HepG2 (cell line): ENCODE measurements around the gene UBR7. TPM values are rescaled to one million over a fixed set of nuclear protein-coding genes. Genes with fewer than 3 reads are reported as not detected.
A peak's percentile ranks its signal among the peaks of the same experiment; 100 is the strongest.

Experiments used
- AFF4 ChIP-seq: sonication (generic); formaldehyde crosslinking; IDR thresholded peaks from 2 replicates; pipeline ENCODE4 v1.4.0; 2020; ENCODE audit warnings: missing genetic modification reagents
- ATRX ChIP-seq: sonication (generic); formaldehyde crosslinking; IDR thresholded peaks from 2 replicates; pipeline ENCODE4 v1.4.0; 2020; ENCODE audit warnings: missing genetic modification reagents, borderline replicate concordance
- CCDC6 ChIP-seq: sonication (generic); formaldehyde crosslinking; IDR thresholded peaks from 2 replicates; pipeline ENCODE4 v1.8.1; 2022; ENCODE audit warnings: mild to moderate bottlenecking, missing genetic modification reagents, moderate library complexity
- FOXC1 ChIP-seq: sonication (generic); formaldehyde crosslinking; IDR thresholded peaks from 2 replicates; pipeline ENCODE4 v1.8.0; 2022; ENCODE audit warnings: mild to moderate bottlenecking, missing genetic modification reagents, borderline replicate concordance
- MXD1 ChIP-seq: sonication (generic); formaldehyde crosslinking; IDR thresholded peaks from 2 replicates; pipeline ENCODE4 v1.4.0; 2020; ENCODE audit warnings: mild to moderate bottlenecking, missing genetic modification reagents
- PHB2 ChIP-seq: fragments of 450-650 bp; IDR thresholded peaks from 2 replicates; pipeline ENCODE4 v1.6.1; 2018; ENCODE audit not compliant: partially characterized antibody
- SP140L ChIP-seq: sonication (generic); formaldehyde crosslinking; IDR thresholded peaks from 2 replicates; pipeline ENCODE4 v1.4.0; 2020; ENCODE audit warnings: missing genetic modification reagents, borderline replicate concordance
- XBP1 ChIP-seq: sonication (generic); formaldehyde crosslinking; IDR thresholded peaks from 2 replicates; pipeline ENCODE4 v1.5.0; 2020; ENCODE audit warnings: missing genetic modification reagents
- ZNF674 ChIP-seq: sonication (generic); formaldehyde crosslinking; IDR thresholded peaks from 2 replicates; pipeline ENCODE4 v1.5.0; 2020; ENCODE audit warnings: low read depth, mild to moderate bottlenecking, missing genetic modification reagents
- ZNF720 ChIP-seq: sonication (generic); formaldehyde crosslinking; IDR thresholded peaks from 2 replicates; pipeline ENCODE4 v1.4.0; 2020; ENCODE audit warnings: missing genetic modification reagents
- polyA plus RNA-seq, 8 experiments: library from polyadenylated mRNA; depleted of rRNA in 3 of 8; stranded (reverse) in 7 of 8; unstranded in 1 of 8; fragments of >200 nt; fragmentation: Illumina TruSeq in 4 of 8; extraction: Trizol in 4 of 8; gene quantifications; 2 replicates each; pipeline versions ENCODE4 v1.2.1 to v1.2.3, GENCODE V29; 2011 to 2016; ENCODE audit warnings: low read depth in 4 of 8, missing spikeins in 1 of 8, mixed read lengths in 1 of 8; ENCODE audit not compliant: insufficient read depth in 1 of 8
- total RNA-seq, 5 experiments: library from RNA; depleted of rRNA; stranded (reverse); fragments of >200 nt; fragmentation: Illumina TruSeq; extraction: Trizol; gene quantifications; 2 replicates each; pipeline ENCODE4 v1.2.3, GENCODE V29; 2016; ENCODE audit warnings: low read depth in 1 of 5
- TF ChIP-seq, protein P1 (sequence below): sonication (generic); formaldehyde crosslinking; IDR thresholded peaks from 2 replicates; pipeline ENCODE4 v1.4.0; 2020; ENCODE audit warnings: missing genetic modification reagents, borderline replicate concordance
- TF ChIP-seq, protein P2 (sequence below): IDR thresholded peaks from 2 replicates; pipeline ENCODE4 v1.6.1; 2016; ENCODE audit warnings: low read depth, missing genetic modification reagents, missing compliant biosample characterization

UBR7 gene
- total and polyA plus RNA-seq, 2 of the 13 experiments (the other 11 are each of a cell fraction or from before 2014, with no cell fraction given) = 11.0 to 19.7 TPM

DNA sequence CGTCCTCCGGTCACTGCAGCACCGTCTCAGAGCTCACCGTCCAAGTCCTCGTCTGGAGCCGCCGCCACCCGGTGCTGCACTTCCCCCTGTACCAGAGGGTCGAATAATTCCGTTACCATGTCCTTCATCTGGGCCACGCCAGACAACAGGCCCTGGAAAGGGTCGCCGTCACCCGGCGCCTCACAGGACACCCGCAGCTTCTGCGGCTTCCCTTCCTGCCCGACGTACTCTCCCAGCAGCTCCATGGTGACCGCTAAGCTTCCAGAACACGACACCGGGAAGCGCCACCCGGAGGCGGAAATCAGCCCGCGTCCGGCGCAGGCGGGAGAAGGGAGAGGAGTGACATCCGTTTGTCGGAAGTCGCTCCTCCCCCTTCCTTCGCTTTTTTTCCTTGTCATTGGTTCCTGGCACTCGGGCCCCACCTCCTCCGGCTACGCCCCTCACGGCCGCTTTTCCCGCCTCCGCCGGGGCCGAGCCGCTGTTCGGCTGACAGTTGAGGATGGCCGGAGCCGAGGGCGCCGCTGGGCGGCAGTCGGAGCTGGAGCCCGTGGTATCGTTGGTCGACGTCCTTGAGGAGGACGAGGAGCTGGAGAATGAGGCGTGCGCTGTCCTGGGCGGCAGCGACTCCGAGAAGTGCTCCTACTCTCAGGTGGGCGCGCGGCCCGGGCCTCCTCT is at the start of gene UBR7, which contains the start of gene GON7 (continued):
- TF ChIP-seq AFF4 (no peak), XBP1 (CRISPR knock-in tag) (no peak), PHB2 (no peak), CCDC6 (peak; percentile 26; the same call in 1 of the 2 replicates), ZNF720 (CRISPR knock-in tag) (no peak), MXD1 (peak; percentile 50; the same call in 1 of the 2 replicates), ZNF674 (0 out of 2 replicates have a peak, but pooled peaks have one; percentile 62), FOXC1 (CRISPR knock-in tag) (peak; percentile 68), ATRX (CRISPR knock-in tag) (no peak), SP140L (peak; percentile 44; the same call in 1 of the 2 replicates)
- TF ChIP-seq, protein P1, sequence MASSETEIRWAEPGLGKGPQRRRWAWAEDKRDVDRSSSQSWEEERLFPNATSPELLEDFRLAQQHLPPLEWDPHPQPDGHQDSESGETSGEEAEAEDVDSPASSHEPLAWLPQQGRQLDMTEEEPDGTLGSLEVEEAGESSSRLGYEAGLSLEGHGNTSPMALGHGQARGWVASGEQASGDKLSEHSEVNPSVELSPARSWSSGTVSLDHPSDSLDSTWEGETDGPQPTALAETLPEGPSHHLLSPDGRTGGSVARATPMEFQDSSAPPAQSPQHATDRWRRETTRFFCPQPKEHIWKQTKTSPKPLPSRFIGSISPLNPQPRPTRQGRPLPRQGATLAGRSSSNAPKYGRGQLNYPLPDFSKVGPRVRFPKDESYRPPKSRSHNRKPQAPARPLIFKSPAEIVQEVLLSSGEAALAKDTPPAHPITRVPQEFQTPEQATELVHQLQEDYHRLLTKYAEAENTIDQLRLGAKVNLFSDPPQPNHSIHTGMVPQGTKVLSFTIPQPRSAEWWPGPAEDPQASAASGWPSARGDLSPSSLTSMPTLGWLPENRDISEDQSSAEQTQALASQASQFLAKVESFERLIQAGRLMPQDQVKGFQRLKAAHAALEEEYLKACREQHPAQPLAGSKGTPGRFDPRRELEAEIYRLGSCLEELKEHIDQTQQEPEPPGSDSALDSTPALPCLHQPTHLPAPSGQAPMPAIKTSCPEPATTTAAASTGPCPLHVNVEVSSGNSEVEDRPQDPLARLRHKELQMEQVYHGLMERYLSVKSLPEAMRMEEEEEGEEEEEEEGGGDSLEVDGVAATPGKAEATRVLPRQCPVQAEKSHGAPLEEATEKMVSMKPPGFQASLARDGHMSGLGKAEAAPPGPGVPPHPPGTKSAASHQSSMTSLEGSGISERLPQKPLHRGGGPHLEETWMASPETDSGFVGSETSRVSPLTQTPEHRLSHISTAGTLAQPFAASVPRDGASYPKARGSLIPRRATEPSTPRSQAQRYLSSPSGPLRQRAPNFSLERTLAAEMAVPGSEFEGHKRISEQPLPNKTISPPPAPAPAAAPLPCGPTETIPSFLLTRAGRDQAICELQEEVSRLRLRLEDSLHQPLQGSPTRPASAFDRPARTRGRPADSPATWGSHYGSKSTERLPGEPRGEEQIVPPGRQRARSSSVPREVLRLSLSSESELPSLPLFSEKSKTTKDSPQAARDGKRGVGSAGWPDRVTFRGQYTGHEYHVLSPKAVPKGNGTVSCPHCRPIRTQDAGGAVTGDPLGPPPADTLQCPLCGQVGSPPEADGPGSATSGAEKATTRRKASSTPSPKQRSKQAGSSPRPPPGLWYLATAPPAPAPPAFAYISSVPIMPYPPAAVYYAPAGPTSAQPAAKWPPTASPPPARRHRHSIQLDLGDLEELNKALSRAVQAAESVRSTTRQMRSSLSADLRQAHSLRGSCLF = no peak
- TF ChIP-seq, protein P2, sequence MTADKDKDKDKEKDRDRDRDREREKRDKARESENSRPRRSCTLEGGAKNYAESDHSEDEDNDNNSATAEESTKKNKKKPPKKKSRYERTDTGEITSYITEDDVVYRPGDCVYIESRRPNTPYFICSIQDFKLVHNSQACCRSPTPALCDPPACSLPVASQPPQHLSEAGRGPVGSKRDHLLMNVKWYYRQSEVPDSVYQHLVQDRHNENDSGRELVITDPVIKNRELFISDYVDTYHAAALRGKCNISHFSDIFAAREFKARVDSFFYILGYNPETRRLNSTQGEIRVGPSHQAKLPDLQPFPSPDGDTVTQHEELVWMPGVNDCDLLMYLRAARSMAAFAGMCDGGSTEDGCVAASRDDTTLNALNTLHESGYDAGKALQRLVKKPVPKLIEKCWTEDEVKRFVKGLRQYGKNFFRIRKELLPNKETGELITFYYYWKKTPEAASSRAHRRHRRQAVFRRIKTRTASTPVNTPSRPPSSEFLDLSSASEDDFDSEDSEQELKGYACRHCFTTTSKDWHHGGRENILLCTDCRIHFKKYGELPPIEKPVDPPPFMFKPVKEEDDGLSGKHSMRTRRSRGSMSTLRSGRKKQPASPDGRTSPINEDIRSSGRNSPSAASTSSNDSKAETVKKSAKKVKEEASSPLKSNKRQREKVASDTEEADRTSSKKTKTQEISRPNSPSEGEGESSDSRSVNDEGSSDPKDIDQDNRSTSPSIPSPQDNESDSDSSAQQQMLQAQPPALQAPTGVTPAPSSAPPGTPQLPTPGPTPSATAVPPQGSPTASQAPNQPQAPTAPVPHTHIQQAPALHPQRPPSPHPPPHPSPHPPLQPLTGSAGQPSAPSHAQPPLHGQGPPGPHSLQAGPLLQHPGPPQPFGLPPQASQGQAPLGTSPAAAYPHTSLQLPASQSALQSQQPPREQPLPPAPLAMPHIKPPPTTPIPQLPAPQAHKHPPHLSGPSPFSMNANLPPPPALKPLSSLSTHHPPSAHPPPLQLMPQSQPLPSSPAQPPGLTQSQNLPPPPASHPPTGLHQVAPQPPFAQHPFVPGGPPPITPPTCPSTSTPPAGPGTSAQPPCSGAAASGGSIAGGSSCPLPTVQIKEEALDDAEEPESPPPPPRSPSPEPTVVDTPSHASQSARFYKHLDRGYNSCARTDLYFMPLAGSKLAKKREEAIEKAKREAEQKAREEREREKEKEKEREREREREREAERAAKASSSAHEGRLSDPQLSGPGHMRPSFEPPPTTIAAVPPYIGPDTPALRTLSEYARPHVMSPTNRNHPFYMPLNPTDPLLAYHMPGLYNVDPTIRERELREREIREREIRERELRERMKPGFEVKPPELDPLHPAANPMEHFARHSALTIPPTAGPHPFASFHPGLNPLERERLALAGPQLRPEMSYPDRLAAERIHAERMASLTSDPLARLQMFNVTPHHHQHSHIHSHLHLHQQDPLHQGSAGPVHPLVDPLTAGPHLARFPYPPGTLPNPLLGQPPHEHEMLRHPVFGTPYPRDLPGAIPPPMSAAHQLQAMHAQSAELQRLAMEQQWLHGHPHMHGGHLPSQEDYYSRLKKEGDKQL (CRISPR knock-in tag) = no peak
